HuH-7.5 (cell line): ENCODE results near the gene NABP1.

Source experiments
- DNase-seq: peaks from one replicate; pipeline ENCODE4 v3.0.0; 2011; ENCODE audit warnings: low spot score

NABP1 gene

DNA sequence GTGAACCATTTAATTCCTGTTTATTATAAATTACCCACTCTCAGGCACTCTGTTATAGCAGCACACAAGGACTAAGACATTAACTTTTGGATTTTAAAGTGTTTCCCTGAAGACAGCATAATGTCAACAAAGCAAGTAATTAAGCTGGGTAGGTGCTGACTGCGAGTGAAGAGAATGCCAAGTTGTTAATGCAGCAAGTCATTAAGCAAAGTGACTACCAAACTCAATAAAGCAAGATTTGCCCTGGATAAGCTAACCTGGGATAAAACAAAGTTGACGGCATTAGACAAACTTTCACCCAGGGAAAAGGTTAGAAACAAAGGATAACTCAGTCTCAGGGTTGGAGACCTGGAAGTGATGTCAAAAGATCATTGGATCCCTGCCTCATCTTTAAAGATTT, 28.4 kb upstream of the NABP1 start:
- DNase-seq = no peak

DNA sequence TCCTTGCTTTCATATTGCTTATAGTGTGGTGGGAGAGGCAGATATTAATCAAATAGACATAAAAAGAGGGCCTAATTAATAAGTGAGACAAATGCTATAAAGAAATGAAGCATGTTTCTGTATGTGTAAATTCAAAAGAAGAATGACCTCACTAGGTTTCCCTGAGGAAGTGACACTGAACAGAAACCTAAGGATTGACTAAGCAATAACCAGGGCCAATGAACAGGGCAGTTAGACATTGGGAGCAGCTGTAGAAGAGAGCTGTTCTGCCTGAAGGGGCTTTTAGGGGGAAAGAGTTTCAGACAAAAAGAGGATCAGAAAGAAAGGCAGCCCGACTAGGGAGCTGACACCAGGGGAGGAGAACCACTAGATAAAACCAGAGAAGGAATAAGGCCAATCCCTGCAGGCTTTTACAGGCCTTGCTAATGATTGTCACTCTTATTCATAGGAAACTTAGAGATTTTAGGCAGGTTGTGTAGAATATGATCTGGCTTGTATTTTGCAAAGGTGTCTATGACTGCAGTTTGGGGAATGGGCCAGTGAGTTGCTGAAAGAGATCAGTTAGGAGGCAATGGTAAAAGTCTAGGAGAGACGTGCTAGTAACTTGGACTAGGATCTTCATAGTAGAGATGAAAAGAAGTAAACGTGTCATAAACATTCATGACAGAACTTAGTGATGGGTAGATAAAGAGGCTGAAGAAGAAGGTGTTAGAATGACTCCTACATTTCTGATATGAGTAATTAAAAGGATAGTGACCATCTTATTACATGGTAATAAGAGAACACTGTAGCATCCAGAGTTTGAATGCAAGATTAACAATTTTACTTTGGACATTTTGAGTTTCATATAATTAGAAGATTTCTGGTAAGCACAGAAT, 26.8 kb upstream of the NABP1 start:
- DNase-seq = no peak

DNA sequence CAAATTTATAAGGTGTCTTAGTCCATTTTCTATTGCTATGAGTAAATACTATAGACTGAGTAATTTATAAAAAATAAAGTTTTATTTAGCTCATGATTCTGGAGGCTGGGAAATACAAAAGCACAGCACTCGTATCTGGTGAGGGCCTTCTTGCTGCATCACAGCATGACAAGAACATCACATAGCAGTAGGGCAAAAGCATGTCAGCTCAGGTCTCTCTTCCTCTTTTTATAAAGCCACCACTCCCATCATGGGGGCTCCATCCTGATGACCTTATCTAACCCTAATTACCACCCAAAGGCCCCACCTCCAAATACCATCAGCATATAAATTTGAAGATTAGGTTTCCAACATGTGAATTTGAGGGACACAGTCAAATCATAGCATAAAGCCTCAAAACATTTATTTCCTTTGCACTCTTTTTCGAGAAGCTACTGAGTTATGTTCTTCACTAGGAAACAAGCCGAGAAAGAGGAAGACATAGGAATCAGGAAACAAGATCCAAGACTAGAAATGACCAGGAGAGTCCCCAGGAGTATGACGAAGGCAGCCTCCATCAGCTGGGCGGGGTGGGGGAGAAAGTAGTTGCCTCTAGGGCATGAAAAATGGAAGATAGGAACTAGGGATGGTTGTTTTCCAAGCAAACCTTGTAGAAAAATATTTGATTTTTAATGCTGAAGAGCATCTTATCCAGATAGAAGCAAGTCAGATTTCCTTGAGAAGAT, 24.1 kb upstream of the NABP1 start:
- no peak for DNase-seq

DNA sequence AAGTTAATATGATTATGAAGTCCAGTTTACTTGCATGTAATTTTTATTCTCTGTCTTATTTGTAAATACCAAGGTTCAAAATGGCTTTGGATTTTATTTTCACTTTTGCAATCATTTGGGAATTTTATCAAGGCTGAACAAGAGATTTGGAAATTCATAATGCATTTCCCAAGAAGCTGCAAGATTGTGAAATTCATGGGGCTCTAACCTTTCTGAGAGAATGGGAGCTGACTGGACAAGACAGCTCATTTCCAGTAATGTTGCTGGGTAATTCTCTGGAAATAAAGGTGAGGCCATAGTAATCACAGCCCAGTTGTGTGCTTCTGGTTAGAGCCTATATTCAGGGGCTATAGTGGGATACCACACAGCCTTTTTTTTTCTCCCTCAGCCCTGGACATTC, 21.5 kb upstream of the NABP1 start:
- DNase-seq = no peak

DNA sequence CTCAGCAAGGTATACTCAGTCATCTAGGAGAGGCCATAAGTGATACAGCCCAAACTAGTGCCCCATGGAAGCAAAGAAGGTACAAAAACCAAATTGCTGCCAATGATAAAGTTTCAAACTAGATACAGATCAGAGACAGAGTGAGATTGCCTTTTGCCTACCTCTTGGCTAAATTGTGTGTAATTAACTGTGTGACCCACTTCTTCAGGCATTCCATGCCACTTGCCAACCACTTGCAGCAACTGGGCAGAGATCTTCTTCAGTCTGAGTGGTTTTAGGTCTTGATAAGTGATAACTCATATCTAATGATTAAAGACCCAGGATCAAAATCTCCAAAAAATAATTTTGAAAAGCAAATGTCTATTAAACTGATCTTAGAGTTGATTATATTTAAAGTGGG, 21.1 kb upstream of the NABP1 start:
- no peak for DNase-seq

DNA sequence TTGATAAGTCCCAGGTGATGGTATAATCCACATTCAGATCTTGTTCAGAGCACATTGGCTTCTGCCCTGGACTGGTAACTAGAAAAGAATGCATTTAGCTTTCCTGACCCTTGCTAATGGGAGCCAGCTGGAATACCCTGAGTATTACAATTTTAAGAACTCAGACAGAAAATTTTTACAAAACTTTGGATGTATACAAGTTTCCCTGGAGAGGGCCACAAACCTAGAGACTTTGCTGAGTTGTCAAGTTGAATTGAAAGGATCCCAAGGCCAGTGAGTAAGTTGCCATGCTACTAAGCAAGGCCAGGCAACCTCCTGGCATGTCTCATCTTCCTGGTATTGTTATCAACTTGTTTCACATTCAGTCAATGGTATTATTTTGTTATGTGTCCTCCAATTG, 20.0 kb upstream of the NABP1 start:
- DNase-seq = no peak

DNA sequence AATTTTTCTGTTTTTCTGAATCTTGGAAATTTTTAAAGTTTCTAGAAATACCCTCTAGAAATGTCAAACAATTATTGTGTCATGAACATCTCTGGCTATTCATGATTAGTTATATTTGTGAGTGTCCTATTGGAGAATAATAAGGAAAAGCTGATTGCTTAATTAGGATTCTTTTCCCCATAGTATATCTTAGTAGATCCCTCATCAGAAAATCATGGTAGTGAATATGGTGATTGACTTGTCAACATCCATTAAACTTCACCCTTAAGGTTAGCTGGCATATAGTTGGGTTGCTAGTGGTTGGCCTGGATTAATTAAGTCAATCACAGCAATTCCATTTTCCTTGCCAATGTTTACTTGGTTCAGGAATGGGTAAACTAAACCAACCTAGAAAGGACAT, 18.7 kb upstream of the NABP1 start:
- DNase-seq = no peak

DNA sequence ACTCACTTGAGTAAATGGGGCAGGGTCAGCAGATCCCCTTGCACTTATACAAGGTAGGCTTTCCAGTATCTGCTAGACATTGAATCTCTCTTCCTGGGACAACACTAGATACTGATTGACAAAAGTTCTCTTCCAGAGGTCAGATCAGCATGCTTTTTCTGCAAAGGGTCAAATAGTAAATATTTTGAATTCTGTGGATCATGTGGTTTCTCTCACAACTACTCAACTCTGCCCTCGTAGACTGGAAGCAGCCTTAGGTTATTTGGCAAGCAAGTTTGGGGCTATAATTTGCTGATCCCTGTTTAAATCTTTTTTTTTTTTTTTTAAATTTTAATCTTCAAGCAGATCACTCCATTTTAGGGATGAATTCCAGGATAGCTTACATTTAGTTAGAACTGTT, 17.4 kb upstream of the NABP1 start:
- DNase-seq = no peak

DNA sequence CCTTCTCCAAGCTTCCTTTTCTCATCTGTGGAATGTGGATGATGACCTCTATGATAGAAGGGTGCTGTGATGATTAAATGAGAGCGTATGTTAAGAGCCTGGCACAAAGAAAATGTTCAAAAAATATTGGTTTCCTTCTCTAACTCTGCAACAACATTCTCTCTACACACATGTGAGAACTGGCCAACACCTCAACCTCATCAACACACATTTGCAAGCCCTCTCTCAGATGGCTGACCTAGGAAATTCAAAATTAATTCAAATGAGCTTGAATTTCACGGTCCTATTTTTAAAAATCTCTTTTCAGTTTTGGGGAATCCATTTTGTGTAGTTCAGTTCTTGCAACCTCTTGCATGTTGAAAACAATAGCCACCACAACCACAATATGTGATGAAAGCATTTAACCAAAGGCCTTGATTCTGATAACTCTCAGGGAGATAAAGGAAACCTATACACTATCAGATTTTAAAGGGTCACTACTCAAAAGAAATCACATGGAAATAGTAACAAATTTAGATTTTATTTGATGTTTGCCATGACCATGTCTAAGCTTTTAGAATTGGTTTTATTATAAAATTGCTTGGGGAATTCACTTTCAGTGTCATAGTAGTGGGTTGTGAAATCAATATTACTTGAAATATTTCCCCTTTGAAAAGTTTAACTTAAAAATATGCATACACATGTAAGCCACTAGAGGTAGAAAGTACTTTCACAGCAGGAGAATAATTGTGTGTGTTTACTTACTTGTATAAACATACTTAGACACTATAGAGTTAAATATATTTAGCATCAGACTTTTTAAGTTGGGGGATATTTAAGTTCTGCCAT, 16.6 kb upstream of the NABP1 start:
- DNase-seq = no peak

DNA sequence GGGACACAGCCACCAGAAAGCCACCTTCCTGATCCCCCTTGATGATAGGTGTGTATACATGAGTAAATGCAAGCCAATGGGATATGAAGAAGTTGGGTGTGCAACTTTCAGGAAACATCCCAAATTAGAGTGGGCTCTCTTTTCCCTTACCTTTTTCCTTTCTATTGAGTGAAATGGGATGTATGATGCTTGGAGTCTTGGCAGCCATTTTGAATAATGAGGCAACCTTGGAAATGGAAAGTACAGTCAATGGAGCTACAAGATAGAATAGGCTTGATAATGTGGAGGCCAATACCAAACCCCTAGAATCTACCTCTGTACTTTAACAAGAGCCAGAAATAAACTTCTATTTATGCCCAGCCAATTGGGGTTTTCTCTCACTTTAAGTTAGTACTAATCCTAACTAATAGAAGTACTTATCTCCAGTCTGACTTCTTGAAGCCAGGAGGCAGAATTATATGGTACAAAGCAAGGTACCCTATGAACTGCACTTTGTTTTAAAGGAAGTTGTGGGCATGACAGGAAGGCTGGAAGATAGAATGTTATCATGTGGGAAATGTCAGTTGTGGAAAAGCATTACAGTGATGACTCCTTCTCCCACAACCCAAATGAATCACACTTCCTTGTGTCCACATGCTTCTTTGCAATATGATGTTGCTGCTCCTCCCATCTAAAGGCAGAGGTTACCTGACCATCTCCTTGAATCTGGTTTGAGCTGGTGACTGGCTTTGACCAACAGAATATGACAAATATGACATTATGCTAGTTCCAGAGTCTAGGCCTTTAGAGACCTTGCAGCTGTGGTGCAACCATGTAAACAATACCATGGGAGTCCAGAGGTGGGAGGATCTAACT, 12.9 kb upstream of the NABP1 start:
- DNase-seq = no peak

DNA sequence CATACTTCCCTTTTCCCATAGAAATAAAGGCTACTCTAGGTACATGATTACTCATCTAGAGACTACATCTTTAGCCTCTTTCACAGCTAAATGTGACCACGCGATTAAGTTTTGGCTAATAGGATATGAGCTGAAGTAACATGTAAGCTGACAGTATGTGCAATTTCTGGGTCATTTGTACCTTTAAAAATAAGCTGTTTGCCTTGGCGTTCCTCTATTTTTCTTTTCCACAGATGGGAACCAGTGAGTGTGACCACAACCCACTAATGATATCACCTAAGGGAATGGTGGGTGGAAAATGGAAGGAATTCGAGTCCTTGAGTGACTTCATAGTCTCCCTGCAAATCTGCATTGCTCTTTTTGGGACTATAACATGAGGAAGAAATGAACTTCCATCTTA, 11.7 kb upstream of the NABP1 start:
- DNase-seq = no peak

DNA sequence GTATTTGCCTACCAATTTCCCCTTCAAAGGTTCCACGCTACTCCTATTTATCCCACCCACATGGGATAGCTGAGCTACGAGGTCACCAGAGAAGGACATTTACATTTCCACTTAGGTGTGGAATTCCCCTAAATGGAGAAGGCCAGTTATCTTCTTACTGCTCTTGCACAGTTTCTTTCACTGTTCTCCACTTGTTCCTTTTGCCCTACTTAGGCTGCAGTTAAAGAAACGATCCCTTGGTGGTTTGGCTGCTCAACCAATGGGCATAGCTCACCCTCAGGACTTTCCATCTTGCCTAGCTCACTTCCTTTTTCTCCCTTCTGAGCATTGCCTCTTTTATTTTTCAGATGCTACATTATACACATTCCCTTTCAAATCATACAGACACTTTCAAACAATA, 11.2 kb upstream of the NABP1 start:
- no peak for DNase-seq

DNA sequence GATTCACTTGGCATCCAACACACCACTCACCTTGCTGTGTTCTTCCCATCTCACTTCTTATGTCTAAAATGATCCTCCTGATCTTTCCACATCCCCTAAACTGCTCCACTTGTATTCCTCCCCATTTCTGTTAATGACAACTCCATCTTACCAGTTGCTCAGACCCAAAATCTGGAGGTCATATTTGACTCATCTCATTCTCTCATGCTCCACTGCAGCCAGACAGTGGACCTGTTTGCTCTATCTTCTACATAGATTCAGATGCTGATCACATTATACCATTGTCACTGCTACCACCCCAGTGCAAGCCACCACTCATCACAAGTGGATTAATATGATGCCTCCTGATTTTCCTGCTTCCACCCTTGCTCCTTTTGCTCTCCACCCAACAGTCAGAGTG, 7.9 kb upstream of the NABP1 start:
- no peak for DNase-seq

DNA sequence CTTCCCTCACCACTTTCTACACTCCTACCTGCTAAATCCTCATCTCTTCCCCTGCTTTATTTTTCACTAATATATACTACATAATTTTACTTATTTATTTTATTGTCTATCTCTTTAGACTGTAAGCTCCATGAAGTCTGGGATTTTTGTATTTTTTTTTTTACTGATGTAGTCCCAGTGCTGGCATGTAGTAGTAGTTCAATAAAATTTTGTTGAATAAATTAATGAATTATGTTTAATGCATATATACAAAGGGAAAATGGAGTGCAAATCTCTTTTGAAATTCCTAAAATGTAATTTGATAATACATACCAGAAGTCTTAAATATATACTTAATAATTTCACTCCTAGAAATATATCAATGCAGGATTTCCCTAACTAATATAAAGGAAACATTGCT, 7.1 kb upstream of the NABP1 start:
- DNase-seq = no peak

DNA sequence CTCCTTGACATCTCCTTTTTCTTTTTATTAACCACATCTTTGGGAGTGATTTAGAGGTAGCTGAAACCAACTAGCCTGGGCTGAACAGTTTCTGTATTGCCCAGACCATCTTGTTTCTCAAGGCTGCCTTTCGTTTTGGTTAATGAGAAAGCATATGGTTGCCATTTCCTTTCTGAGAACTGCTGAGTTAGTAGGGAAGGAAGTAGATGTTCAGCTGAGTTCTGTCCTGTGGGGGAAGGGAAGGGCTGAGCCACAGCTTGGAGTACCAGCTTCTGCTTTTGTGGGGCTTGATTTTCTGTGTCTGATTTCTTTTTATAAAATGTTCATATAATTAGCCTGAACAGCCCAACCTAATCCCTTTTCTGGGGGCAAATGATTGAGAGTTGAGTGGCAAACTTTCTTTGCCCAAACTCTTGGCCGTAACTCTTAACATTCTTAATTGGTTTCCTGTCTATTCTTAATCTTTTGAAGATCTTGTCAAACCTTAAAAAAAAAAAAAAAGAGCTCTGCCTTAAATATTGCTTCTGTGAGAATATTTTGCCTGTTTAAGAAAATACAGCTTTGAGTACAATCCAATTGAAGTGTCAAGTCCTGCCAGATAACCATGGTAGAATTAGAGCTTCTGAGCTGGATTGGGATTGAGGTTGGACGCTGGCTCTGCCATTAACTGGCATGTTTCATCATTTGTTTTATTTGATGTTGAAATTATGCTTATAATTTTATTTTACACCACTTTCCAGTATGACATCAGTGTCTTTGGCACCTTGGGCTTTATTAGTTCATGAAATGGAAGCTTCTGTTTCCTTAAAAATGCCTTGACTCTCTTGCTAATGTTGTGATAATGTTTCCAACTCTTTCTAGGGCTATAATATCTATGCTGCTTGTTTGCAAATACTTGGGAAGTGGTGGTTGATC, 1.9 kb upstream of the NABP1 start:
- no peak for DNase-seq

DNA sequence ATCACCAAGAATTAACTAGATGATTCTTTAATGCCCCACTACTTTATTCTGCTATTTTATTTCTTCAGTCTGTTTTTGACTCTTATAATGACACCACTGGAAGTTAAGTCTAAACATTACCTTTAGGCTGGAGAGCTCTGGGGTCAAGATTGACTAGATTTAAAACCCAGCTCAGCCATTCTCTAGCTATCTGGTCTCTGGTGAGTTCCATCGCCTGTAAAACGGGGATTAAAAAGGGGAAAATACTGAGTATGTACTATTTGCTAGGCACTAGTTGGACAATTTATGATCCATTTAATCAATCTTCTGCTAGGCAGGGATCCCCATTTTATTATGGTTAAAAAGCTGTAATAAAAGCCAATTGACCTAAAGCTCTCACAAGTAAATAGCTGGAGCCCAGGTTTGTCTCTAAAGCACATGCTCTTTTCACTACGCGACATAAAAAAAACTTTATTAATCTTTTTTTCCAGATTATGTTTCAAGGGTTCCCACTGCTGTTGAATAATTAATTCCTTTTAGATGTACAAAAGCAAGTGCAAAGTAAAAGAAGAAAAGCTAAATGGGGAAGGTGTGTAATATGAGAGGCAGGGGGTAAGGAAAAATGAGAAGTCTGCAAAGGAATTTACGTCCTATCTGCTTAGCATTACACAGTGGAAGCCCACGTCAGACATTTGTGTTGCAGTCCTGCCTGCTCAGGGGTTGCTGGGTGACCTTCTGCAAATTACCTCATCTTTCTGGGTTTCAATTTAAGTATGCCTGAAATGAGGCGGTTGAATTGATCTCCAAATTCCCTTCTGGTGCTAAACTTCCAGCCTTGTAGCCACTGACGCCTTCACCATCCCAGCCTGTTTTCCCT, 918 bp upstream of the NABP1 start:
- peak; percentile 39 for DNase-seq

DNA sequence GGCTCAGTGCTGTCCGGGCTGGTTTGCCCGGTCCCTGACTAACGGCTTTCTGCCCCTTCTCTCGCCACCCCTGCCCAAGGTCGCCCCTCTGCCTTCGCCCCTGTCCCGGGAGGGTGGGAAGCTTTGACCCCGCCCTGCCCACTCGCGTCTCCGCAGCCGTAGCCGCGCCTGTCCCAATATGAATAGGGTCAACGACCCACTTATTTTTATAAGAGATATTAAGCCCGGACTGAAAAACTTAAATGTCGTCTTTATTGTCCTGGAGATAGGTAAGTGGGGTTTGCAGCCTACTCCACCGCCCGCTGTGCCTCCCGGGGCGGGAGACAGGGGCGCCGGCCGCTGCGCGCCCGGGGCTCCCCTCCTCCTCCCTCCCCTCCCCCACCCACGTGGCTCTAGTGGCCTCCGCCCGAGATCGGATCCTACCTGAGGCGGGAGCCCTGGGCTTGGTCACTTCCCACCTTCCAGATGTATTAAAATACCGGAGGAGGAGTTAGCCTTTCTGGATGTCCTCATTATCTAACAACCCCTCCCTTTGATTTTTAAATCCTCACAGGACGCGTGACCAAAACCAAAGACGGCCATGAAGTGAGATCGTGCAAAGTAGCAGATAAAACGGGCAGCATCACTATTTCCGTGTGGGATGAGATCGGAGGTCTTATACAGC, 633 bp downstream of the NABP1 start:
- DNase-seq = peak; percentile 43

DNA sequence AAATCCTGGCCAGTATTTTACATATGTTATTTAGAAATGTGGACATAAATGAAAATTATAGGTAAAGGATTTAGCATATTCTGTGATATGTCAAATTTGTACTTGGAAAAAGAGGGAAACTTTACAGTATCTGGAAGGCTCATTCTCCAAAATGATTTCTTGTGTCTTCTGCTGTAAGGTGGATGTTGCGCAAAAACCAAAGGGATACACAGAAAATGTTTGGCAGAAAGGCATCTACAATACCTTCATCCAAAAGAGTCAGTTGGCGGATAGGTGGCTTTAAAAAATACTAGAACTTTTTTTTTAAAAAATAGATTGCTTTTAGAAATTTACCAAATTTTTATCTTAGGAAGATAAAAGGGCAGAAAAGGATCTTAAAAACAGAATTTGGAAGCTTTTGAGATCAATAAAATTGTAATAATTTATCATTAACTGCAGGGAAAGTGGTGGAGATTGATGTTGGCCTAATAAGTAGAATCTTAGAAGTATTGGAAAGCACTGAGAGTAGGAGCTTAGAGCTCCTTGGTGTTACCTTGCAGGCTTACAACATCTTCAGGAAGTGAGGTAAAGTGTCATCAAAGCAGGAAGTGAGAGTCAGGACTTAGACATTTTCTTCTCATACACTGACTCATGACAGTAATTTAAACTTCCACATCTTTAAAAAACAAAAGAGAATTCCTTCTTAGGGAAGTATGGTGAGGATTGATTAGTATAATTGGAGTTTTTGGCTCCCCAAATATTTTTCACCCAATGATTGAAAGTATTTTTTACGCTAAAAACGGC, 2.1 kb downstream of the NABP1 start:
- no peak for DNase-seq
